ENCODE measurements around the gene TBC1D20.

TBC1D20 gene

DNA sequence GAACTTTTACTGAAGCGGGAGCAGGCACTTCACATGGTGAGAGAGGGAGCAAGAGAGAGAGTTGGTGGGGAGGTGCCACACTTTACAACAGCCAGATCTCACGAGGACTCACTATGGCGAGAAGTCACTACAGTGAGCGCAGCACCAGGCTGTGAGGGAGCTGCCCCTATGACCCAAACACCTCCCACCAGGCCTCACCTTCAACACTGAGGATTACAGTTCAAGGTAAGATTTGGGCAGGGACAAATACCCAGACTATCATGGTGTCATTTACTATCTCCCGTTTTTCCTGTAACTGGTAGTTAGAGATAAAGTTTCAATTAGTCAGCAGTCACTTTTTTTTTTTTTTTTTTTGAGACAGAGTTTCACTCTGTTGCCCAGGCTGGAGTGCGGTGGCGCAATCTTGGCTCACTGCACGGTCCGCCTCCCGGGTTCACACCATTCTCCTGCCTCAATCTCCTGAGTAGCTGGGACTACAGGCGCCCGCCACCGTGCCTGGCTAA is 46.5 kb downstream of the TBC1D20 start:
- H3K27ac ChIP-seq, result peak overlapping the region; percentile 27; the same call in 1 of the 2 replicates
- TF ChIP-seq ZFX (IDR thresholded peaks at IDR 0.05; ENCODE audit: borderline replicate concordance), result no peak
- TF ChIP-seq, protein P1, sequence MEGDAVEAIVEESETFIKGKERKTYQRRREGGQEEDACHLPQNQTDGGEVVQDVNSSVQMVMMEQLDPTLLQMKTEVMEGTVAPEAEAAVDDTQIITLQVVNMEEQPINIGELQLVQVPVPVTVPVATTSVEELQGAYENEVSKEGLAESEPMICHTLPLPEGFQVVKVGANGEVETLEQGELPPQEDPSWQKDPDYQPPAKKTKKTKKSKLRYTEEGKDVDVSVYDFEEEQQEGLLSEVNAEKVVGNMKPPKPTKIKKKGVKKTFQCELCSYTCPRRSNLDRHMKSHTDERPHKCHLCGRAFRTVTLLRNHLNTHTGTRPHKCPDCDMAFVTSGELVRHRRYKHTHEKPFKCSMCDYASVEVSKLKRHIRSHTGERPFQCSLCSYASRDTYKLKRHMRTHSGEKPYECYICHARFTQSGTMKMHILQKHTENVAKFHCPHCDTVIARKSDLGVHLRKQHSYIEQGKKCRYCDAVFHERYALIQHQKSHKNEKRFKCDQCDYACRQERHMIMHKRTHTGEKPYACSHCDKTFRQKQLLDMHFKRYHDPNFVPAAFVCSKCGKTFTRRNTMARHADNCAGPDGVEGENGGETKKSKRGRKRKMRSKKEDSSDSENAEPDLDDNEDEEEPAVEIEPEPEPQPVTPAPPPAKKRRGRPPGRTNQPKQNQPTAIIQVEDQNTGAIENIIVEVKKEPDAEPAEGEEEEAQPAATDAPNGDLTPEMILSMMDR (IDR thresholded peaks at IDR 0.05), result no peak

DNA sequence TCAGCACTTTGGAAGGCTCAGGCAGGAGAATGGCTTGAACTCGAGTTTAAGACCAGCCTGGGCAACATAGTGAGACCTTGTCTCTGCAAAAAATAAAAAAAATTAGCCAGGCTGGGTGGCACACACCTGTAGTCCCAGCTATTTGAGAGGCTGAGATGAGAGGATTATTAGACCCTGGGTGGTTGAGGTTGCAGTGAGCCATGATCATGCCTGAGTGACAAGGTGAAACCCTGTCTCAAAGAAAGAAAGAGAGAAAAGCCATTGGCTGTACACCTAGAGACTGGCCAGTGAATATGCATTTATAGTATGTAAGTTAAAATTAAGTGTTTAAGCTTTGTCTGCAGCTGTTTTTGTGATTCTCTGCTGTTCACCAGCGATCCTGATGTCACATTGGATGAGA is 48.2 kb downstream of the TBC1D20 start:
- no peak for TF ChIP-seq ZFX (IDR thresholded peaks at IDR 0.05; ENCODE audit: borderline replicate concordance)
- TF ChIP-seq, protein P1 (IDR thresholded peaks at IDR 0.05), result no peak
- H3K27ac ChIP-seq, result no peak overlapping the region

DNA sequence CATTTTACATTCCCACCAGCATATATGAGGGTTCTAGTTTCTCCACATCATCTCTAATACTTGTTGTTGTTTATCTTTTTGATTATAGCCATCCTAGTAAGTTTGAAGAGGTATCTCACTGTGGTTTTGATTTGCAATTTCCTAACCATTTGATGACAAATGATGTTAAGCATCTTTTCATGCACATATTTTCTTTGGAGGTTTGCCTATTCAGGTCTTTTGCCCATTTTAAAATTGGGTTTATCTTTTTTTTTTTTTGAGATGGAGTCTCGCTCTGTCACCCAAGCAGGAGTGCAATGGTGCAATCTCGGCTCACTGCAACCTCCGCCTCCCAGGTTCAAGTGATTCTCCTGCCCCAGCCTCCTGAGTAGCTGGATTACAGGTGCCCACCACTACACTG is 50.3 kb downstream of the TBC1D20 start:
- TF ChIP-seq, protein P1 (IDR thresholded peaks at IDR 0.05), result no peak
- TF ChIP-seq ZFX (IDR thresholded peaks at IDR 0.05; ENCODE audit: borderline replicate concordance), result no peak
- no peak overlapping the region for H3K27ac ChIP-seq

DNA sequence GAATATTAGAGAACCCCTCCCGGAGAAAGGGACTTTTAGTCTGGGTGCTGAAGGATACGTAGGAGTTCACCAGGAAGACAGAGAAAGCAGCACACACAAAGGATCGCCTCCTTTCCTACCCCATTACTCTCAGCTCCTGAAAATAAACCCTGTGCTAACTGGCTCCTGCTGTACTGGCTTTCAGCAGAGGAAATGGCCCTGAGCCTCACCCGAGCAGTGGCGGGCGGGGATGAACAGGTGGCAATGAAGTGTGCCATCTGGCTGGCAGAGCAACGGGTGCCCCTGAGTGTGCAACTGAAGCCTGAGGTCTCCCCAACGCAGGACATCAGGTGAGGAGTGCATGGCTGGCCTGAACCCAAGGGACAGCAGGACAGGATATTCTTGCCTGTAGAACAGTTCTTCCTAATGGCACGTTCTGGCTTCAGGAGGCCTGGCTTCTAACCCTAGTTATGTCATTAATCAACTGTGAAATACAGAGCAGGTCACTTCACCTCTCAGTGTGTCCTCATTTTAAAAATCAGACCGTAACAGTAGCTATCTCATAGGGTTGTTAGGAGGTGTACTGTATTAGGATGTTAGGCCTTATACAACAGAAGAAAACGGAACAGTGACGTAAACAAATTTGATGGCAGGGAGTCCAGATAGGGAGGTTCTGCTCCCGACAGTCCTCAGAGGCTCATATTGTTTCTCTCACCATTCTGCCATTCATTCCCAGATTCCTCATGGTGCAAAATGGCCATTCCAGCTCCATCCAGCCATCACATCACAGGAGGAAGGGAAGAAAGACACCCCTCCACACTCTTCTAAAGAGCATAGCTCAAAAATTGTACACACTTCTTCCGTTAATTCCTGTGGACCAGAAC is 52.4 kb downstream of the TBC1D20 start:
- H3K27ac ChIP-seq, result peak overlapping the region; percentile 96

DNA sequence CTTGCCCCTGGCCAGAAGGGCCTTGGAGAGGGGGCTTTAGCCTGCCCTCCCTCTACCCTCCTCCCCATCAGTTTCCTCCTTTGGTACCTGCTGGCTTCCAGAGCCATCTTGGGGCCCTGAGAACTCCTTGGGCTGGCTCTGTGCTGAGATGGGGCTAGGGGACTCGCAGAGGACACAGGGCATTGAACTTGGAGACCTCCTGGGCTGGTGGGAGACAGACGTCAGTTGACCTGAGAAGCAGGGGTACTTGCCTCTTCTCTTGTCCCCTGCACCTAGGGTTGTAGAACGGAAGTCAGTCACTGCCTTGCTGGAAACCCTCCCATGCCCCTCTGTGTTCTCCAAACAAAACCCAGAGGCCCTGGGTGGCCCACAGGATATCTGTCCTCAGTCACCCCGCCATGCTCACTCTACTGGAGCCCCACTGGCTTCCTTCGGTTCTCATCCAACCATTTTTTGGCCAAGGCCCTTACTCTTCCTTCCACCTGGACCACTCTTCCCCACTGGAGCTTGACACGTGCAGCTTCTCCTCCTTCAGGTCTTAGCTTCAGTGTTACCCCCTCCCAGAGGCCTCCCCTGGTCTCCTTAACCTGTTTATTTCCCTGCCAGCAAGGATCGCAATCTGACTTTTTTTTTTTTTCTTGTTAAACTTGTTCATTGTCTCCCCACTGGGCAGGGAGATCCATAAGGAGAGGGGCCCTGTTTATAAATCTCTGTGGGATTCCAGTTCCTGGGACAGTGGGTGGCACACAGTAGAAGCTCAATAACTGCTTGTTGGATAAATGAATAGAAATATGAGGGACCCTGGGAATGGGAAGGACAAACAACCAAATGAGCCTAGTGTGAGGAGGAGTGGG is 53.3 kb downstream of the TBC1D20 start:
- H3K27ac ChIP-seq, result peak overlapping the region; percentile 96
- no peak for TF ChIP-seq ZFX (IDR thresholded peaks at IDR 0.05; ENCODE audit: borderline replicate concordance)
- TF ChIP-seq, protein P1 (IDR thresholded peaks at IDR 0.05), result no peak

More for the DNA sequence above, 52.4 kb downstream of the TBC1D20 start:
- no peak for TF ChIP-seq ZFX (IDR thresholded peaks at IDR 0.05; ENCODE audit: borderline replicate concordance)
- TF ChIP-seq, protein P1 (IDR thresholded peaks at IDR 0.05), result no peak

DNA sequence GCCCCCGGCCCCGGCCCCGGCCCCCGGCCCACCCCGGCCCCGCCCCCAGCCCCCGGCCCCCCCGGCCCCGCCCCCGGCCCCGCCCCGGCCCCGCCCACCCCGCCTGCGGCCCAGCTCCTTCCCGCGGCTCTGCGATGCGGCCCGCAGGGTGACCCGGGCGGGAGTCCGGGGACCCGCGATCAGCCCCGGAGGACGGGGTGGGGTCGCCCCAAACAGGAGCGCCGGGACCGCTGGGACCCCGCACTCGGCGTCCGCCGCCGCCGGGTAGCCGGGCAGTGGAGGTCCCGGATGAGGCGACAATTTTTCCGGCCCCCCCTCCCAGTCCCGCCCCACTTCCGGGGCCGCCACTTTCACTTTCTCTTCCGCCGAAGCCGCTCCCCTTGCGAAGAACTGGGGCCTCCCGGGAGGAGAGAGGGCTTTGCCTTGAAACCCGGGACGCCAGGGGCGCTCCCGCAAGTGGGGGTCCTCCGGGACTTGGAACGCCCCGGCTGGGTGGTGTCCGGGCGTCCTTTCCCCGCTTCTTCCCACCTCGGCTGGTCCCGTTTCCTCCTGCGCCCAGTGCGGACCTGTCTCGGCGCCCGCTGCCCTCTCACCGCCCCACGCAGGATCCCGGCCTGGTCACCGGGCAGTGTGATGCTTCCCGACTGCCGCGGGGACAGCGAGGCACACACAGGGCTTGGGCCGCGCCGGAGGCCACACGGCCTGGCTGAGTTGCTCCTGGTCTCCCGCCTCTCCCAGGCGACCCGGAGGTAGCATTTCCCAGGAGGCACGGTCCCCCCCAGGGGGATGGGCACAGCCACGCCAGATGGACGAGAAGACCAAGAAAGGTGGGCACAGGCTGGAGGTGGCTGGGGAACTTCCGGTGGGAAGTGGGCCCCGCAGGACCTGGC is 54.1 kb downstream of the TBC1D20 start, which contains the start of gene RBCK1:
RBCK1 (plus strand) TSS at position 347 of the 890 bp plus-strand sequence; CDS start at position 806, 459 bp downstream.
- peak within 1 kb of the TSS; percentile 96 for H3K27ac ChIP-seq
- TF ChIP-seq, protein P1 (IDR thresholded peaks at IDR 0.05), result no peak
- TF ChIP-seq ZFX (IDR thresholded peaks at IDR 0.05; ENCODE audit: borderline replicate concordance), result no peak

All from 22Rv1 (cell line).